Mesenchymal stem cell (in vitro differentiated cells and primary cell): Measurements from ENCODE around the gene UTP11.

Source experiments
- DNase-seq: peaks from one replicate; pipeline ENCODE4 v3.0.0-alpha.2; 2013
- H2AFZ ChIP-seq: one replicate; pipeline ENCODE4 v1.6.1; 2013; ENCODE audit warnings: low read depth, mild to moderate bottlenecking, control low read depth, inconsistent platforms, low read length, moderate library complexity
- H2AK5ac ChIP-seq: 2 replicates; pipeline ENCODE4 v1.6.1; 2013; ENCODE audit warnings: low read length, moderate library complexity, mild to moderate bottlenecking, inconsistent platforms; ENCODE audit not compliant: severe bottlenecking
- H2BK120ac ChIP-seq: one replicate; pipeline ENCODE4 v1.6.1; 2013; ENCODE audit warnings: low read depth, mild to moderate bottlenecking, inconsistent platforms, low read length, moderate library complexity
- H2BK12ac ChIP-seq, 2 experiments: one replicate each; pipeline ENCODE4 v1.6.1; 2013; ENCODE audit warnings: inconsistent platforms in 2 of 2, low read length in 2 of 2, mild to moderate bottlenecking in 2 of 2, moderate library complexity in 2 of 2, control low read depth in 1 of 2
- H2BK15ac ChIP-seq: one replicate; pipeline ENCODE4 v1.6.1; 2013; ENCODE audit warnings: mild to moderate bottlenecking, low read depth, inconsistent platforms; ENCODE audit not compliant: poor library complexity, severe bottlenecking
- H2BK5ac ChIP-seq: 2 replicates; pipeline ENCODE4 v1.6.1; 2013; ENCODE audit warnings: low read depth, mild to moderate bottlenecking, low read length, control low read depth, inconsistent platforms; ENCODE audit not compliant: poor library complexity, severe bottlenecking
- H3K14ac ChIP-seq, 2 experiments: one replicate each; pipeline ENCODE4 v1.6.1; 2013; ENCODE audit warnings: inconsistent platforms in 2 of 2, low read length in 2 of 2, control low read depth in 1 of 2, mild to moderate bottlenecking in 1 of 2, moderate library complexity in 1 of 2
- H3K18ac ChIP-seq, 2 experiments: one replicate each; pipeline ENCODE4 v1.6.1; 2013; ENCODE audit warnings: inconsistent platforms in 2 of 2, low read length in 2 of 2, control low read depth in 1 of 2, low read depth in 1 of 2, mild to moderate bottlenecking in 1 of 2
- H3K23ac ChIP-seq, 2 experiments: one replicate each; pipeline ENCODE4 v1.6.1; 2013; ENCODE audit warnings: inconsistent platforms in 2 of 2, low read length in 2 of 2, mild to moderate bottlenecking in 2 of 2, moderate library complexity in 2 of 2, control low read depth in 1 of 2
- H3K27ac ChIP-seq: 2 replicates; pipeline ENCODE4 v1.5.1; 2013; ENCODE audit warnings: mild to moderate bottlenecking, moderate library complexity, low read length, control low read depth, inconsistent platforms; ENCODE audit not compliant: poor library complexity, severe bottlenecking
- H3K27me3 ChIP-seq, 2 experiments: 2 replicates each; pipeline versions ENCODE4 v1.6.1 to v1.7.0; 2013; ENCODE audit warnings: low read length in 2 of 2, mild to moderate bottlenecking in 2 of 2, moderate library complexity in 2 of 2, control low read depth in 1 of 2, inconsistent platforms in 1 of 2; ENCODE audit not compliant: control insufficient read depth in 1 of 2, insufficient read depth in 1 of 2
- H3K36me3 ChIP-seq, 2 experiments: 2 replicates each; pipeline versions ENCODE4 v1.6.1 to v1.7.0; 2013; ENCODE audit warnings: low read length in 2 of 2, control low read depth in 1 of 2, inconsistent platforms in 1 of 2, low read depth in 1 of 2, mild to moderate bottlenecking in 1 of 2; ENCODE audit not compliant: insufficient read depth in 2 of 2, control insufficient read depth in 1 of 2
- H3K4ac ChIP-seq, 2 experiments: one replicate each; pipeline ENCODE4 v1.6.1; 2013; ENCODE audit warnings: inconsistent platforms in 2 of 2, low read length in 2 of 2, mild to moderate bottlenecking in 2 of 2, moderate library complexity in 2 of 2, control low read depth in 1 of 2, low read depth in 1 of 2
- H3K4me1 ChIP-seq: 2 replicates; pipeline ENCODE4 v1.6.1; 2013; ENCODE audit warnings: low read depth, low read length, control low read depth; ENCODE audit not compliant: control insufficient read depth, insufficient read depth
- H3K4me2 ChIP-seq: 2 replicates; pipeline ENCODE4 v1.6.1; 2013; ENCODE audit warnings: low read length, mild to moderate bottlenecking, inconsistent platforms; ENCODE audit not compliant: poor library complexity, severe bottlenecking
- H3K4me3 ChIP-seq, 2 experiments: 2 replicates each; pipeline versions ENCODE4 v1.5.1 to v1.7.0; 2013; ENCODE audit warnings: low read length in 2 of 2, mild to moderate bottlenecking in 2 of 2, control low read depth in 1 of 2, low read depth in 1 of 2; ENCODE audit not compliant: insufficient read depth in 1 of 2
- H3K79me1 ChIP-seq: replicated peaks from 2 replicates; pipeline ENCODE4 v1.6.1; 2013; ENCODE audit warnings: mild to moderate bottlenecking, control low read depth, low read length, inconsistent platforms; ENCODE audit not compliant: poor library complexity, severe bottlenecking
- H3K9ac ChIP-seq: 2 replicates; pipeline ENCODE4 v1.7.0; 2013; ENCODE audit warnings: mild to moderate bottlenecking, low read length, moderate library complexity
- H3K9me3 ChIP-seq: 2 replicates; pipeline ENCODE4 v1.7.0; 2013; ENCODE audit warnings: mild to moderate bottlenecking, low read length; ENCODE audit not compliant: control insufficient read depth
- H4K8ac ChIP-seq: one replicate; pipeline ENCODE4 v1.6.1; 2013; ENCODE audit warnings: inconsistent platforms, mild to moderate bottlenecking, low read length, moderate library complexity
- H4K91ac ChIP-seq: one replicate; pipeline ENCODE4 v1.6.1; 2013; ENCODE audit warnings: mild to moderate bottlenecking, low read length, inconsistent platforms
- WGBS: methylation state at CpG from one replicate; pipeline ENCODE4 v1.1.7; 2013; ENCODE audit warnings: mixed read lengths; 5-methylcytosine and 5-hydroxymethylcytosine counted together

UTP11 gene

DNA sequence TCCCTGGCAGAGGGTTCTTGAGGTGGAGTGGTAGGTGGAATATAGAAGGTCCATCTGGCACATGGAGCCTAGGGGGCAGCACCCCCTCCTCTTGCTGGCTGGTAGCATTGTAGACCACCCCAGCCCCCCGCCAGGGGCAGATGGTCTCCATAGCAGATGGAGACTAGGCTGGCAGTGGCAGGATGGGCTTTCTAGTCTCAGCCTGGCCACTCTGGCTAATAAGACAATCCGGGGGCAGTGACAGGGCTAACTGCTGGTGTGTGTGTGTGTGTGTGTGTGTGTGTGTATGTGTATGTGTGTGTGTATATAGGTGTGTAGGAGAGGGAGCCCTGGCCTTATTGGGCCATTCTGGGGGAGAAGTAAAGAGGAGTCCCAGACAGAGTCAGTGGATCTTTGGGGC lies 16.1 kb downstream of the UTP11 start:
- no peak overlapping the region for H4K8ac ChIP-seq
- H2BK5ac ChIP-seq = no peak overlapping the region
- H3K4ac ChIP-seq = no peak overlapping the region
- H4K91ac ChIP-seq = no peak overlapping the region
- H3K79me1 ChIP-seq = peaks cover 4% of the 10 kb centered on the region
- H3K4me3 ChIP-seq = no peak overlapping the region
- no peak overlapping the region for H3K14ac ChIP-seq
- H2BK120ac ChIP-seq = no peak overlapping the region
- H3K27ac ChIP-seq = no peak overlapping the region
- no peak overlapping the region for H2BK15ac ChIP-seq
- H2AFZ ChIP-seq = no peak overlapping the region
- no peak overlapping the region for H2BK12ac ChIP-seq
- H3K9me3 ChIP-seq = no peaks in the 10 kb centered on the region
- DNase-seq = no peak
- WGBS = 69% methylated on average over 2 of the region's 2 CpGs
- H3K4me2 ChIP-seq = no peak overlapping the region
- peak overlapping the region; percentile 1 for H2AK5ac ChIP-seq
- H3K27me3 ChIP-seq = no peaks in the 10 kb centered on the region
- peaks cover 41% of the 10 kb centered on the region for H3K4me1 ChIP-seq
- no peak overlapping the region for H3K23ac ChIP-seq
- H3K36me3 ChIP-seq = peaks cover 28 to 29% of the 10 kb centered on the region in 2 experiments
- H3K18ac ChIP-seq = peak overlapping the region in 1 of 2 experiments; percentile 6
- peak overlapping the region; percentile 62 for H3K9ac ChIP-seq

- peak; percentile 42 for DNase-seq
- Histone ChIP-seq H3K36me3 (peaks cover 23 to 25% of the 10 kb centered on the region in 2 experiments), H4K91ac (peak overlapping the region; percentile 65), H2BK12ac (peak overlapping the region; percentile 7 to 23), H3K14ac (peak overlapping the region in 1 of 2 experiments; percentile 14), H4K8ac (peak overlapping the region; percentile 89), H3K23ac (no peak overlapping the region), H3K4me2 (no peak overlapping the region), H2AFZ (no peak overlapping the region), H3K27me3 (peaks cover 0 to 4% of the 10 kb centered on the region in 2 experiments), H3K18ac (peak overlapping the region; percentile 78 to 94), H2AK5ac (no peak overlapping the region), H3K4me1 (peaks cover 41% of the 10 kb centered on the region), H3K9me3 (no peaks in the 10 kb centered on the region), H2BK120ac (peak overlapping the region; percentile 12), H3K9ac (peak overlapping the region; percentile 62), H3K4me3 (peak overlapping the region in 1 of 2 experiments; percentile 47), H2BK15ac (no peak overlapping the region), H3K27ac (no peak overlapping the region), H2BK5ac (no peak overlapping the region), H3K79me1 (peaks cover 4% of the 10 kb centered on the region), H3K4ac (peak overlapping the region in 1 of 2 experiments; percentile 81)
- WGBS = 27% methylated on average over 23 of the region's 23 CpGs
Measured at GRCh38 chr1:38029081-38029681, 16.6 kb downstream of the UTP11 start.

DNA sequence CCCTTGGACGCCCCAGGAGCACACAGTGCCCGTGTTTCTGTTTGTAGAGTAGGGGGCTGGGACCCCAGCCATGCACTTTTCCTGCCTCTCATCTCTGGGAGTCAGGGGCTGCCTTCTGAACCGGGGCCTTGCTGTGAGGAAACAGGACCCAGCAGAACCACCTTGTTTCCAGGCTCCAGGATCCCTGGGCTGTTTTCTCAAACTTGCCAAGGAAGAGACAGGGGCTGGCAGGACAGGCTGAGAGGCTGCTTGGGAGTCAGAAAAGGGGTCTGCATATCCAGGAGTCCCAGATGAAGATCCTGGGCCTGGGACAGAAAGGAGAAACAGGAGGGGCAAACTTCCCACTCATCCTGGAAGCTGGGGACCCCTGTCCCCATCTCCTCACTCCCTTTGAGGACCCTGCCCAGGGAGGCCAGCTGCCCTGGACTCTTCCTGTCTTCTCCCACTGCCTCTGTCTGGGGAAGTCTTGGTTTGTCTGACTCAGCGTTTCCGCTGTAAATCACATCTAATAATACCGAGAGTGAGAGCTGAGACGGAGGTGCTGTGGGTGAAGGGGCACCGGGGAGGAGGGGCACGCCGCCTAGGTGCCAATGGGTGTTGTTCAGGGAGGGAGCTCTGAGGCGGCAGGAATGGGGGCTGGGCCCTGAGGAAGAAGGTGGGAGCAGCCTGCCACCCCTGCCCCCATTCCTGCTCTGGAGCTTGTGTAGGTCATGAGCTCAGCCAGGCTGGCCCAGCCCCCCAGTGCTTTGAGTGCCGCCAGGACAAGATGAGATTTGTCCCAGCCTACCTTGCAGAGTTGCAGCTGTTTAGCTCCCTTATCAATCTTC lies 17.4 kb downstream of the UTP11 start:
- no peaks in the 10 kb centered on the region for H3K9me3 ChIP-seq

More for the DNA sequence above, 17.4 kb downstream of the UTP11 start:
- peak overlapping the region; percentile 7 to 76 for H2BK12ac ChIP-seq
- H2BK5ac ChIP-seq = peak overlapping the region; percentile 5
- peak; percentile 88 for DNase-seq
- H2BK120ac ChIP-seq = peak overlapping the region; percentile 45
- peak overlapping the region; percentile 78 to 94 for H3K18ac ChIP-seq
- H3K27me3 ChIP-seq = peaks cover 0 to 5% of the 10 kb centered on the region in 2 experiments
- 9% methylated on average over 12 of the region's 12 CpGs for WGBS
- H2AK5ac ChIP-seq = peak overlapping the region; percentile 21
- H3K4ac ChIP-seq = peak overlapping the region; percentile 46 to 81
- H2AFZ ChIP-seq = peak overlapping the region; percentile 8
- H3K27ac ChIP-seq = peak overlapping the region; percentile 49
- peak overlapping the region in 1 of 2 experiments; percentile 47 for H3K4me3 ChIP-seq
- H4K91ac ChIP-seq = peak overlapping the region; percentile 83
- H4K8ac ChIP-seq = peak overlapping the region; percentile 89
- H3K9ac ChIP-seq = peak overlapping the region; percentile 62
- peak overlapping the region in 1 of 2 experiments; percentile 63 for H3K14ac ChIP-seq
- peaks cover 19 to 24% of the 10 kb centered on the region in 2 experiments for H3K36me3 ChIP-seq
- H3K79me1 ChIP-seq = peaks cover 4% of the 10 kb centered on the region
- peaks cover 41% of the 10 kb centered on the region for H3K4me1 ChIP-seq
- H2BK15ac ChIP-seq = peak overlapping the region; percentile 66
- no peak overlapping the region for H3K23ac ChIP-seq
- peak overlapping the region; percentile 40 for H3K4me2 ChIP-seq
